NCI-H2107 (cell line): ENCODE results near the gene RGS3.
"Not testable (repeated sequence)": the region's sequence is repeated elsewhere in the genome, so short reads cannot be mapped to it uniquely, and the experiment has no call there.

Experiments
- DNase-seq: peaks from one replicate; lab custom pipeline; 2025; lab: John Stamatoyannopoulos, UW

RGS3 gene

DNA sequence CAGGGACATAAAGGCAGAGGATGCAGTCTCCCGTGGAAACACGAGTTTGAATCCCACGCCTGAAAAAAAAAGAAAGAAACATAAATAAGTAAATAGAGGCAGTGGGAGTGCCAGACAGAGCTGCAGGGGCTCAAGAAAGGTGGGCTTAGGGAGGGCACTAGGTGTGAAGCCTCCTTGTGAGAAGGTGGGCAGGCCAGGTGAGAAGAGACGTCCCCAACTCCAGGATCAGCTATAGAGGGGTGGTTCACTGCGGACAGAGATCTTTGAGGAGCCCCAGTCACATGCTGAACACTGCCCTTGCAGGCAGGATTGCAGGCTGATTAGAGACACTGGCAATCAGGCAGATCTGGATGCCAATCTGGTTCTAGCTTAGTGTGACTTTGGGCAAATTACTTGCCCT lies 172.1 kb downstream of the RGS3 start:
- DNase-seq, result no peak

GRCh38 chr9:113636165-113636564 lies 172.6 kb downstream of the RGS3 start:
- DNase-seq, result no peak

GRCh38 chr9:113636693-113637092 lies 173.2 kb downstream of the RGS3 start:
- DNase-seq, result no peak

GRCh38 chr9:113638490-113638889 lies 175.0 kb downstream of the RGS3 start:
- DNase-seq, result no peak

GRCh38 chr9:113638897-113639296 lies 175.4 kb downstream of the RGS3 start:
- DNase-seq, result no peak

DNA sequence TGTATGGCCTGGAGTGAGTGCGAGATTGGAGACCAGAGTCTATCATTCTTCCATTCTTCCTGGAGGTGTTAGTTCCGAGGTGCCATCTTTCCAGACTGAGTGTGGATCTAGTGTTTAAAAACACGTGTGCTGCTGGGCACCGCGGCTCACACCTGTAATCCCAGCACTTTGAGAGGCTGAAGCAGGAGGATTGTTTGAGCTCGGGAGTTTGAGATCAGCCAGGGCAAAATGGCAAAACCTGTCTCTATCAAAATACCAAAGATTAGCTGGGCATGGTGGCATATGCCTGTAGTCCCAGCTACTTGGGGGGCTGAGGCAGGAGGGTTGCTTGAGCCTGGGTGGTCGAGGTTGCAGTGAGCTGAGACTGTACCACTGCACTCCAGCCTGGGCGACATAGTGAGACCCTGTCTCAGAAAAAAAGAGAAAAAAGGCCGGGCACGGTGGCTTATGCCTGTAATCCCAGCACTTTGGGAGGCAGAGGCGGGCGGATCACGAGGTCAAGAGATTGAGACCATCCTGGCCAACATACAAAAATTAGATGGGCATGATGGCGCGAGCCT lies 176.0 kb downstream of the RGS3 start:
- not testable (repeated sequence) for DNase-seq

DNA sequence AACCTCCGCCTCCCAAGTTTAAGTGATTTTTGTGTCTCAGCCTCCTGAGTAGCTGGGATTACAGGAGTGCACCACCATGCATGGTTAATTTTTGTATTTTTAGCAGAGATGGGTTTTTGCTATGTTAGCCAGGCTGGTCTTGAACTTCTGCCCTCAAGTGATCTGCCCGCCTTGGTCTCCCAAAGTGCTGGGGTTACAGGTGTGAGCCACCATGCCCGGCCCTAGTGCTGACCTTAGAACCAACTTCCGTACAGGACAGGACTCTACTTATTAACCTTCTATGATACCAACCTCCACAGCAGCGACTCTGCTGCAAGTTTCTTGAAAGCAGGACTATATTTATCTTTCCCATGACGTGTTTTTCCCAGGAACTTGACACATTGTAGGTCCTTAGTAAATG lies 176.9 kb downstream of the RGS3 start:
- no peak for DNase-seq

DNA sequence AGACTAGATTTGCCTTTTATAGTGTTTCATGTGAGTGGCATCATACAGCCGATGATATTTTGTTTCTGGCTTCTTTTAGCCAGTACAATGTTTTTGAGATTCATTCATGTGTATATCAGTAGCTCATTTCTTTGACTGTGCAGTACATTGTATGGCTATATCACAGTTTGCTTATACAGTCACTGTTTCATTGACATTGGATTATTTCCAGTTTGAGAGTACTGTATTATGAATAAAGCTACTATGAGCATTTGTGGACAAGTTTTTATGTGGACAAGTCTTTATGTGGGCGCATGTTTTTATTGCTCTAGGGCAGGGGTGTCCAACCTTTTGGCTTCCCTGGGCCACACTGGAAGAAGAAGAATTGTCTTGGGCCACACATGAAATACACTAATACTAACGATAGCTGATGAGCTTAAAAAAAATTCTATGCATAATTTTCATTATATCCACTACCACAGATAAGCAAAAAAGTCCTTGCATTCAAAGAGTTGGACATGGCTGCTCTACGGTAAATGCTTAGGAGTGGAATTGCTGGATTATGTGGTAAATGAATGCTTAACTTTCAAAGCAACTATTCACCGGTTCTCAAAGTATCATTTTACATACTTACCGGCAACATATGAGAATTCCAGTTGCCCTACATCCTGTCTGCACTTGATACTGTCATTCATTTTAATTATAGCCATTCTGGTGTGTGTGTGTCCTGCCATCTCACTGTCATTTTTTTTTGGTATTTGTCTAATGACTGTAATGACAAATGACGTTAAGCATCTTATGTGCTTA lies 177.8 kb downstream of the RGS3 start:
- no peak for DNase-seq

- DNase-seq, result no peak
These were observed 180.8 kb downstream of the RGS3 start for GRCh38 chr9:113644321-113644720.

DNA sequence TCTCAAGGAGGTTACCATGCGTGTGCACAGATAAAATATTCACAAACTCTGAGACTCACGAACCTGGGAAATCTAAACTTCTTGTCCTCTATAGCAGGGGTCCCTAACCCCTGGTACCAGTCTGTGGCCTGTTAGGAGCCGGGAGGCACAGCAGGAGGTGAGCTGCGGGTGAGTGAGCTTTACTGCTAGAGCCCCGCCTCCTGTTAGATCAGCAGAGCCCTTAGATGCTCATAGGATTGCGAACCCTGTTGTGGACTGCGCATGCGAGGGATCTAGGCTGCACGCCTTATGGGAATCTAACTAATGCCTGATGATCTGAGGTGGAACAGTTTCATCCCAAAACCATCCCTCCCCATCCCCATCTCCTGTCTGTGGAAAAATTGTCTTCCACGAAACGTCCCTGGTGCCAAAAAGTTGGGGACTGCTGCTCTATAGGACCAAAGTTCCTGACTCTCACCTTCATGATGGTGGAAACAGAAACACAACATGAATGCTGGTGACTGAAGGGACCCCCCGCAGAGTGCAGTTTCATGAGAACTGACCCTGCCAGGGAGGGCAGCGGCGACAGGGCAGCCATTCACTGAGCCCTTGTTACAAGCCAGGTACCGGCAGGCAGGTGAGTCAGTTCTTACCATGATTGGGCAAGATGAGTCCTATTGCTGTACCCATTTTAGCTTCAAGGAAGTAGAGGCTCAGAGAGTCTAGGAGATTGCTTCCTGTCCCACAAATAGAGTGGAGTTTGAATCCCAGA lies 181.9 kb downstream of the RGS3 start:
- no peak for DNase-seq

- no peak for DNase-seq
These were observed 182.4 kb downstream of the RGS3 start for GRCh38 chr9:113645978-113646253.

DNA sequence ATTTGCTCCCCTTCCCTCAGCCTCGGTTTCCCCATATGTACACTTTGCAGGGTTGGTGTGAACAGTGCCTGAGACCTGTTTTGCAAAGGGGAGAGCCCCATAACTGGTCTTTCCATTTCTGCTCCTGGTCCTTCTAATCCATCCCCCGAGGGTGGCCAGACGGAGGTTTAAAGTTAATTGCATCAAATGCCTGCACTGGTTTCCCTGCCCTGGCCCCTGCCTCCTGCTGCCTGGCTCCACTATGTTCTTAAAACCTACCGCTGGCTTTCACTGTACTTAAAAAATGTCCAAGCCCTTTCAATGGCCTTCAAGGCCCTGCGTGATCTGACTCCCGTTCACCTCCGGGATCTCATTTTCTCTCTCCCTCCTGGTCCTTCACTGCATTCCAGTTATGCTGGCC lies 183.0 kb downstream of the RGS3 start:
- DNase-seq, result no peak
